H1 (cell line): ENCODE results near the gene FRMD4A. TPM values are rescaled to one million over a fixed set of nuclear protein-coding genes. Genes with fewer than 3 reads are reported as not detected.

Source experiments
- CHD7 ChIP-seq: fragments of 300-600 bp; sonication (generic); IDR thresholded peaks from 2 replicates; pipeline ENCODE4 v1.7.1; 2012; ENCODE audit warnings: low read length, moderate library complexity, mild to moderate bottlenecking, inconsistent platforms; ENCODE audit not compliant: insufficient replicate concordance
- POU5F1 ChIP-seq: IDR thresholded peaks from 2 replicates; pipeline ENCODE4 v1.6.1; 2011; ENCODE audit warnings: low read depth, mild to moderate bottlenecking, low read length, moderate library complexity
- SAP30 ChIP-seq: fragments of 300-600 bp; sonication (generic); IDR thresholded peaks from 2 replicates; pipeline ENCODE4 v1.7.1; 2012; ENCODE audit warnings: low read length, moderate library complexity, mild to moderate bottlenecking, inconsistent platforms; ENCODE audit not compliant: insufficient read depth, insufficient replicate concordance
- SP4 ChIP-seq: IDR thresholded peaks from 2 replicates; pipeline ENCODE4 v1.6.1; 2012; ENCODE audit warnings: low read length, inconsistent platforms
- polyA plus RNA-seq, 7 experiments: library from polyadenylated mRNA; depleted of rRNA in 3 of 7; stranded (reverse) in 5 of 7; unstranded in 2 of 7; fragments of >200 nt in 5 of 7; fragments of 200-250 nt in 2 of 7; gene quantifications; 1 replicate in 5 of 7; 2 replicates in 1 of 7; 4 replicates in 1 of 7; pipeline versions ENCODE4 v1.2.1 to v1.2.3, GENCODE V29; 2011 to 2013; ENCODE audit warnings: missing spikeins in 2 of 7, mixed read lengths in 2 of 7
- total RNA-seq: library from RNA; stranded (reverse); fragmentation: NEBNext Ultra II Directional; extraction: Animal tissue kit (Norgen Biotek cat#: 25700); gene quantifications from 2 replicates; pipeline ENCODE4 v1.2.1, GENCODE V29; 2021

The FRMD4A gene
- total and polyA plus RNA-seq, 2 of the 8 experiments (the other 6 are each of a cell fraction or from before 2014, with no cell fraction given): 38.6 to 39.6 TPM

GRCh38 chr10:13857451-13857850 is 473.3 kb downstream of the FRMD4A start (continued):
- TF ChIP-seq SAP30 (no peak), POU5F1 (no peak), CHD7 (no peak), SP4 (no peak)
